PC-9 (cell line): ENCODE measurements around the gene SPATA46. TPM values are rescaled to one million over a fixed set of nuclear protein-coding genes. Genes with fewer than 3 reads are reported as not detected.

ENCODE experiments used
- BruUV-seq: library from RNA; stranded (reverse); fragments of 400-500 nt; replicated peaks from 2 replicates; lab custom pipeline; 2021; lab: Mats Ljungman, UMichigan
- CTCF ChIA-PET: fragments of 300-600 bp; sonication (Branson Sonifier 250); formaldehyde crosslinking; loops from one replicate; lab custom pipeline; 2022; ENCODE audit warnings: antibody characterized with exemption; lab: Charles Lee
- POLR2A ChIA-PET: fragments of 300-600 bp; sonication (Branson Sonifier 250); formaldehyde crosslinking; loops from one replicate; lab custom pipeline; 2022; ENCODE audit warnings: antibody characterized with exemption; ENCODE audit not compliant: unreplicated experiment; lab: Charles Lee
- DNase-seq, 2 experiments: peaks; one replicate each; pipeline versions ENCODE4 v3.0.0 to v3.0.0-alpha.2; 2015 to 2022; ENCODE audit warnings: mixed read lengths in 1 of 2
- H2AFZ ChIP-seq: fragments of 200-600 bp; sonication (generic); 2 replicates; pipeline ENCODE4 v1.8.1; 2017; ENCODE audit warnings: antibody characterized with exemption
- H3F3A ChIP-seq: fragments of 200-600 bp; sonication (generic); 2 replicates; pipeline ENCODE4 v1.8.1; 2017; ENCODE audit warnings: antibody characterized with exemption, mild to moderate bottlenecking, low read depth; ENCODE audit not compliant: insufficient read depth
- H3K27ac ChIP-seq: fragments of 200-600 bp; sonication (generic); 2 replicates; pipeline ENCODE4 v1.6.1; 2016; ENCODE audit warnings: mixed run types
- H3K27me3 ChIP-seq: fragments of 200-600 bp; sonication (generic); 2 replicates; pipeline ENCODE4 v1.6.1; 2016; ENCODE audit warnings: low read depth, mixed run types; ENCODE audit not compliant: insufficient read depth
- H3K36me3 ChIP-seq: fragments of 200-600 bp; sonication (generic); 2 replicates; pipeline ENCODE4 v1.6.1; 2016; ENCODE audit warnings: low read depth, mixed run types
- H3K4me1 ChIP-seq: fragments of 200-600 bp; sonication (generic); replicated peaks from 2 replicates; pipeline ENCODE4 v1.6.1; 2016; ENCODE audit warnings: mixed run types; ENCODE audit not compliant: insufficient read depth
- H3K4me2 ChIP-seq: fragments of 200-600 bp; sonication (generic); 2 replicates; pipeline ENCODE4 v1.6.1; 2017; ENCODE audit warnings: mixed run types
- H3K4me3 ChIP-seq: fragments of 200-600 bp; sonication (generic); 2 replicates; pipeline ENCODE4 v1.6.1; 2016; ENCODE audit warnings: mixed run types
- H3K79me2 ChIP-seq: fragments of 200-600 bp; sonication (generic); 2 replicates; pipeline ENCODE4 v1.6.1; 2017; ENCODE audit warnings: low read depth, mixed run types
- H3K9me2 ChIP-seq: fragments of 200-600 bp; sonication (generic); 2 replicates; pipeline ENCODE4 v1.8.1; 2017; ENCODE audit warnings: mild to moderate bottlenecking; ENCODE audit not compliant: insufficient read depth
- H3K9me3 ChIP-seq: fragments of 200-600 bp; sonication (generic); 2 replicates; pipeline ENCODE4 v1.8.1; 2016; ENCODE audit warnings: low read depth; ENCODE audit not compliant: insufficient read depth
- H4K20me1 ChIP-seq: fragments of 200-600 bp; sonication (generic); 2 replicates; pipeline ENCODE4 v1.8.1; 2017; ENCODE audit not compliant: insufficient read depth
- CTCF ChIP-seq: fragments of 200-600 bp; sonication (generic); conservative IDR thresholded peaks from 2 replicates; pipeline ENCODE4 v1.6.1; 2017; ENCODE audit warnings: mixed run types, antibody characterized with exemption, mild to moderate bottlenecking, moderate library complexity
- EZH2 ChIP-seq: fragments of 200-600 bp; sonication (generic); IDR thresholded peaks from 2 replicates; pipeline ENCODE4 v1.8.0; 2017; ENCODE audit warnings: antibody characterized with exemption, low read depth
- intact Hi-C: fragments of 100-400 bp; cut with micrococcal nuclease; formaldehyde crosslinking; loops from one replicate; pipeline ENCODE4 v1.10.0; 2022; ENCODE audit not compliant: unreplicated experiment
- total RNA-seq: library from RNA; stranded (reverse); gene quantifications from 2 replicates; pipeline ENCODE4 v1.2.3, GENCODE V29; 2021

The SPATA46 gene
- total RNA-seq, 1 experiment from 2014 or later: not detected

- H3K4me3 ChIP-seq: no peak overlapping the region
- TF ChIP-seq CTCF (no peak), EZH2 (no peak)
- BruUV-seq: no TSS peak
Measured at GRCh38 chr1:162365284-162366020, 11.2 kb downstream of the SPATA46 start.

GRCh38 chr1:162364498-162364897, 12.2 kb downstream of the SPATA46 start:
- no peaks in the 10 kb centered on the region for H3K9me3 ChIP-seq
- no peak for DNase-seq
- H3F3A ChIP-seq: no peaks in the 10 kb centered on the region
- no peaks in the 10 kb centered on the region; the same call in 1 of the 2 replicates for H3K36me3 ChIP-seq
- TF ChIP-seq EZH2: no peak
- TF ChIP-seq CTCF: no peak
- no peaks in the 10 kb centered on the region for H4K20me1 ChIP-seq
- POLR2A ChIA-PET: no interaction called here
- no peaks in the 10 kb centered on the region for H3K4me1 ChIP-seq
- BruUV-seq: no TSS peak
- H3K27me3 ChIP-seq: no peaks in the 10 kb centered on the region
- H3K4me3 ChIP-seq: no peak overlapping the region
- intact Hi-C loops: no loop called here
- CTCF ChIA-PET: no interaction called here
- H3K4me2 ChIP-seq: no peak overlapping the region
- H3K27ac ChIP-seq: no peak overlapping the region
- H3K79me2 ChIP-seq: no peaks in the 10 kb centered on the region
- no peak overlapping the region for H2AFZ ChIP-seq
- no peaks in the 10 kb centered on the region for H3K9me2 ChIP-seq

More at GRCh38 chr1:162365284-162366020, 11.2 kb downstream of the SPATA46 start:
- intact Hi-C loops: no loop called here
- H3K79me2 ChIP-seq: no peaks in the 10 kb centered on the region
- H3K9me3 ChIP-seq: no peaks in the 10 kb centered on the region
- DNase-seq: no peak
- H3K4me1 ChIP-seq: no peaks in the 10 kb centered on the region
- H3K27me3 ChIP-seq: no peaks in the 10 kb centered on the region
- no peaks in the 10 kb centered on the region for H3K9me2 ChIP-seq
- no peak overlapping the region for H3K27ac ChIP-seq
- no peaks in the 10 kb centered on the region; the same call in 1 of the 2 replicates for H3K36me3 ChIP-seq
- no peak overlapping the region for H3K4me2 ChIP-seq
- no peaks in the 10 kb centered on the region for H4K20me1 ChIP-seq
- no peaks in the 10 kb centered on the region for H3F3A ChIP-seq
- POLR2A ChIA-PET: no interaction called here
- CTCF ChIA-PET: no interaction called here
- no peak overlapping the region for H2AFZ ChIP-seq

GRCh38 chr1:162363823-162364222, 12.8 kb downstream of the SPATA46 start:
- intact Hi-C loops: no loop called here
- TF ChIP-seq CTCF (no peak), EZH2 (no peak)
- POLR2A ChIA-PET: no interaction called here

More at GRCh38 chr1:162363823-162364222, 12.8 kb downstream of the SPATA46 start:
- Histone ChIP-seq H2AFZ (no peak overlapping the region), H3K4me2 (no peak overlapping the region), H3K27ac (no peak overlapping the region), H3K4me3 (no peak overlapping the region), H4K20me1 (no peaks in the 10 kb centered on the region), H3K79me2 (no peaks in the 10 kb centered on the region), H3K27me3 (no peaks in the 10 kb centered on the region), H3F3A (no peaks in the 10 kb centered on the region), H3K9me3 (no peaks in the 10 kb centered on the region), H3K36me3 (no peaks in the 10 kb centered on the region; the same call in 1 of the 2 replicates), H3K9me2 (no peaks in the 10 kb centered on the region), H3K4me1 (no peaks in the 10 kb centered on the region)
- DNase-seq: no peak
- BruUV-seq: no TSS peak
- CTCF ChIA-PET: no interaction called here
